ENCODE measurements around the gene PDCD11.

Gene PDCD11

GRCh38 chr10:103445767-103446567 is 49.5 kb downstream of the PDCD11 start:
- Histone ChIP-seq H3K27me3 (ENCODE audit: insufficient read depth, low read length) (no peaks in the 10 kb centered on the region), H3K4me1 (ENCODE audit: insufficient read depth, low read length, severe bottlenecking) (no peaks in the 10 kb centered on the region), H3K9ac (ENCODE audit: low read length) (no peak overlapping the region), H3K4me2 (ENCODE audit: low read length) (no peak overlapping the region), H3K36me3 (ENCODE audit: insufficient read depth, low read length) (peaks cover 77% of the 10 kb centered on the region), H3K9me2 (ENCODE audit: low read depth, low read length) (no peaks in the 10 kb centered on the region), H3F3A (ENCODE audit: insufficient read depth, low read length) (no peaks in the 10 kb centered on the region), H3K9me3 (ENCODE audit: low read length) (no peaks in the 10 kb centered on the region), H4K20me1 (ENCODE audit: insufficient read depth, low read length) (no peaks in the 10 kb centered on the region), H3K79me2 (ENCODE audit: insufficient read depth, low read length) (no peaks in the 10 kb centered on the region), H3K27ac (ENCODE audit: low read depth, low read length, poor library complexity, severe bottlenecking) (no peak overlapping the region), H2AFZ (ENCODE audit: low read length) (no peak overlapping the region), H3K4me3 (ENCODE audit: low read depth, low read length, poor library complexity, severe bottlenecking) (no peak overlapping the region)
- TF ChIP-seq CTCF (IDR thresholded peaks at IDR 0.05; ENCODE audit: low read length) (no peak), EZH2 (IDR thresholded peaks at IDR 0.05; ENCODE audit: borderline replicate concordance, low read length) (no peak)

- Histone ChIP-seq H3K4me2 (ENCODE audit: low read length) (no peak overlapping the region), H3K4me1 (ENCODE audit: insufficient read depth, low read length, severe bottlenecking) (peaks cover 5% of the 10 kb centered on the region), H2AFZ (ENCODE audit: low read length) (no peak overlapping the region), H3K9me2 (ENCODE audit: low read depth, low read length) (no peaks in the 10 kb centered on the region), H3K4me3 (ENCODE audit: low read depth, low read length, poor library complexity, severe bottlenecking) (no peak overlapping the region), H3F3A (ENCODE audit: insufficient read depth, low read length) (no peaks in the 10 kb centered on the region), H4K20me1 (ENCODE audit: insufficient read depth, low read length) (no peaks in the 10 kb centered on the region), H3K27ac (ENCODE audit: low read depth, low read length, poor library complexity, severe bottlenecking) (no peak overlapping the region), H3K9me3 (ENCODE audit: low read length) (no peaks in the 10 kb centered on the region), H3K27me3 (ENCODE audit: insufficient read depth, low read length) (no peaks in the 10 kb centered on the region), H3K79me2 (ENCODE audit: insufficient read depth, low read length) (no peaks in the 10 kb centered on the region), H3K9ac (ENCODE audit: low read length) (no peak overlapping the region), H3K36me3 (ENCODE audit: insufficient read depth, low read length) (peaks cover 68% of the 10 kb centered on the region)
- TF ChIP-seq EZH2 (IDR thresholded peaks at IDR 0.05; ENCODE audit: borderline replicate concordance, low read length) (no peak), CTCF (IDR thresholded peaks at IDR 0.05; ENCODE audit: low read length) (no peak)
Observed at GRCh38 chr10:103447187-103447586, 50.8 kb downstream of the PDCD11 start.

- peaks cover 52% of the 10 kb centered on the region for H3K36me3 ChIP-seq (ENCODE audit: insufficient read depth, low read length)
- H3K9ac ChIP-seq (ENCODE audit: low read length) = no peak overlapping the region
- H3K9me2 ChIP-seq (ENCODE audit: low read depth, low read length) = no peaks in the 10 kb centered on the region
- no peaks in the 10 kb centered on the region for H4K20me1 ChIP-seq (ENCODE audit: insufficient read depth, low read length)
- no peak overlapping the region for H2AFZ ChIP-seq (ENCODE audit: low read length)
- no peak overlapping the region for H3K4me2 ChIP-seq (ENCODE audit: low read length)
- H3K79me2 ChIP-seq (ENCODE audit: insufficient read depth, low read length) = no peaks in the 10 kb centered on the region
- no peaks in the 10 kb centered on the region for H3F3A ChIP-seq (ENCODE audit: insufficient read depth, low read length)
- no peak overlapping the region for H3K4me3 ChIP-seq (ENCODE audit: low read depth, low read length, poor library complexity, severe bottlenecking)
- peaks cover 11% of the 10 kb centered on the region for H3K4me1 ChIP-seq (ENCODE audit: insufficient read depth, low read length, severe bottlenecking)
- no peak overlapping the region for H3K27ac ChIP-seq (ENCODE audit: low read depth, low read length, poor library complexity, severe bottlenecking)
- no peaks in the 10 kb centered on the region for H3K27me3 ChIP-seq (ENCODE audit: insufficient read depth, low read length)
- TF ChIP-seq CTCF (IDR thresholded peaks at IDR 0.05; ENCODE audit: low read length) = no peak
- no peak for TF ChIP-seq EZH2 (IDR thresholded peaks at IDR 0.05; ENCODE audit: borderline replicate concordance, low read length)
- no peaks in the 10 kb centered on the region for H3K9me3 ChIP-seq (ENCODE audit: low read length)
Observed at GRCh38 chr10:103448746-103449145, 52.3 kb downstream of the PDCD11 start.
